ENCODE data around the gene PAXX.

The PAXX gene

DNA sequence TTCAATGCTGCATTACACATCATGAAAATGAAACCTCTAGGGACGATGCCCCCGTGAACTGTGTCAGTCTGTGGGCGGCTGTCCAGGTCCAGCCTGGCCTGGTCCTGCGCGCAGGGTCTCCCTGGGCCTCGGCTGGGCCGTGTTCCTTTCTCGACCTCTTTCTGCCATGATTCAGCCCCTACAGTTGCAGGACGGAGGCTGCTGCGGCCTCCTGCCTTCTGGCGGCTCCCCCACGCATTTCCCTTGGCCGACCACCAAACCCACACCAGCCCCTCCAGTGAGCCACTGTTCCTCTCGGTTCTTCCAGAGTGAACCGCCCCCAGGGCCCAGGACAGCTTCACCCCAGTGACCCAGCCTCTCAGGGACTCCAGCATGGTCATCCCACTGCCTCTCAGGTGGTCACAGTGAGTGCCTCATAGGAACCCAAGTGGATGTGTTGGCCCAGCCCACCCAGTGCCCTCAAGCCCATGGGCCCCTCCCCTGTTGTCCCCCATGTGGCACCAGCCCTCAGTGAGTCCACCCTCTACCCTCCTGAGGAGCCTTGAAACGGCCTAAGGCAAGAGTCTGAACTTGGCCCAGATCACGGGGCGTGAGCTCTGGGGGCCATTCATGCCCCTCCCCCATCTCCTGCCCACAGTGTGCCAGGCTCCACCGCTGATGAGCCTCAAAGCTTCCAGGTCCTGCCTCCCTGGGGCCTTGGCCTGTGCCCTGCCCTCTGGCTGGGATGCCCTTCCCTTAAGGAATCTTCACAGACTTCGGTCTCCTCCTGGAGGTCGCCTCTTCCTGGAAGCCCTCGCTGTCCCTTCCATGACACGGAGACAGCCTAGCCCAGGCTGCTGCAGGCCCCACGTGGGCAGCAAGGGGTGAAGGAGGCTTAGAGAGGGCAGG is 14.1 kb downstream of the PAXX start:
- no peak for DNase-seq

DNA sequence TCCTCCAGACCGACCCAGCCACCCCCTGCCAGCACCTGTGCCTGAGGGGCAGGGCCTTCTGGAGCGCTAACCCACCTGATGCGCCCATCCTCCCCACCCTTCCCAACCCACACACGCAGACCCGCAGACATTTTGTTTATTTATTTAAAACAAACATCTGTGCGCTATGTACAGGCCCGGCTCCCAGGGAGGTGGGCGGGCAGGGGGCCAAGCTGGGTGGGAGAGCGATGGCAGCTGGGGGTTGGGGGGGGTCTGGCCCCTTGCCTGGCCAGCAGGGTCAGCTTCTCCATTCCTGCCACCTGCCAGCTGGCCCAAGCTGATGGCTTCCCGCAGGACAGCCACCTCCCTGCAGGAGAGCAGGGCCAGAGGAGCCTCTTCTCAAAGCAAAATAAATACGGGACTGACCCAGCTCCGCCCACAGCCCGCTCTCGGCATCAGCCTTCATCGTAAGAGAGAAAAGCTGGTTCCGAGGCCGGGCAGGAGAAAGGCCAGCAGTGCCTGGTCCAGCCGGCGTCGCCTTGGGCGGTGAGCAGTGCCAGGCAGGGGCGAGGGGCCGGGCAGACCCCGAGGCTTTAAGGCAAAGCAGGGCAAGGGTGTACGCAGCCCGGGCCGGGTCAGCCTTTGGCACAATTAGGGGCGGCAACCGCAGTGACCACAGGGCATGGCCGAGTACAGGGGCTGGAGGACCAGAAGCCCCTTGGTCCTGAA is 15.0 kb downstream of the PAXX start:
- no peak for DNase-seq

- DNase-seq = no peak
Measured at GRCh38 chr9:137007816-137008270, 15.6 kb downstream of the PAXX start.

DNA sequence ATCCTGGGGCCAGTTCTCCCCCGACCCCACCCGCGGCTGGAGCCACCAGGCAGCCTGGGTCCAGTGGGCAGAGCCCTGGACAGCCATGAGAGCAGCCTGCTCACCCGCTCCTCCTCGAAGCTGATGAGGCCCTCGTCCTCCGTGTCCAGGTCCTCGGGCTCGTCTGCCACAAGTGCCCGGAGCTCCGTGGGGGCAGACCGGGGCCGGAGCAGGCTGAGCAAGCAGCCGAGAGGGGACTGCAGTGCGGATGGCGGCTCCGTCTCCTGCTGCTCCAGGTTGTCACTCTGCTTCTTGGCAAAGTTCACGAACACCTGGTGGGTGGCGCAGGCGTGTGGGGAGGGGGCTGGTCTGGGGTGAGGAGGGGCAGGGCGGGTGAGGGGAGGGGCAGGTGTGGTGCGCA is 16.1 kb downstream of the PAXX start:
- no peak for DNase-seq

- no peak for DNase-seq
Measured at GRCh38 chr9:137009217-137009616, 17.0 kb downstream of the PAXX start.

DNA sequence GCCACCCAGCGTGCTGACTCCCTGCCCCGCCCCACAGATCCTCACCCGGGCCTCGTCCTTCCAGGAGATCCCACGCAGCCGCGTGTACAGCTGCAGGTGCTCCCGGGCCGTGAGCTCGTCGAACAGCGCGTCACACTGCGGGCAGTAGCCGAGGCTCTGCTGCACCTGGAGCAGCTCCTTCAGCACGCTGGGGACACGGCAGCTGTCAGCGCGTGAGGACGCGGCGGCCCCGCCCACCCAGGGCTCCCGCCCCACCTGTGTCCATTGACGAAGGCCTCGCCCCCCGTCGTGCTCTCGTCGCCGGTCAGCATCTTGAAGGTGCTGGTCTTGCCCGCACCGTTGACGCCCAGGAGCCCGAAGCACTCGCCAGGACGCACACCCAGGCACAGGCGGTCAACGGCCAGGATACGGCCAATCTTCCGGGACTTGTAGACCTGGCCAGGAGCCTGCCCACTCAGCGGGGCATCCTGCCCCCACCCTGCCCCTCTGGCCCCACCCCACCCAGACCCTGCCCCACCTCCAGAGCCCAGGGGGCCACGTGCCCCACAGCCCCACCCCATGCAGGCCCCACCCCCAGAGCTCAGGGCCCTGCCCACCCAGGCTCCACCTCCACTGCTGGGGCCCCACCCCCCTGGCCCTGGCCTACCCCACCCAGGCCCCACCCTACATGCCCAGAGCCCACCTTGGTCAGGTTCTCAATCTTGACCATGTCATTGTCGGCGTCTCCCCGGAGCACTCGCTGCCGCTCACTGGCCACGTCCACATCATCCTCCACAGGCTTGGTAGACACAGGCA is 17.9 kb downstream of the PAXX start:
- no peak for DNase-seq

GRCh38 chr9:137011156-137011555 is 18.9 kb downstream of the PAXX start:
- DNase-seq = no peak

DNA sequence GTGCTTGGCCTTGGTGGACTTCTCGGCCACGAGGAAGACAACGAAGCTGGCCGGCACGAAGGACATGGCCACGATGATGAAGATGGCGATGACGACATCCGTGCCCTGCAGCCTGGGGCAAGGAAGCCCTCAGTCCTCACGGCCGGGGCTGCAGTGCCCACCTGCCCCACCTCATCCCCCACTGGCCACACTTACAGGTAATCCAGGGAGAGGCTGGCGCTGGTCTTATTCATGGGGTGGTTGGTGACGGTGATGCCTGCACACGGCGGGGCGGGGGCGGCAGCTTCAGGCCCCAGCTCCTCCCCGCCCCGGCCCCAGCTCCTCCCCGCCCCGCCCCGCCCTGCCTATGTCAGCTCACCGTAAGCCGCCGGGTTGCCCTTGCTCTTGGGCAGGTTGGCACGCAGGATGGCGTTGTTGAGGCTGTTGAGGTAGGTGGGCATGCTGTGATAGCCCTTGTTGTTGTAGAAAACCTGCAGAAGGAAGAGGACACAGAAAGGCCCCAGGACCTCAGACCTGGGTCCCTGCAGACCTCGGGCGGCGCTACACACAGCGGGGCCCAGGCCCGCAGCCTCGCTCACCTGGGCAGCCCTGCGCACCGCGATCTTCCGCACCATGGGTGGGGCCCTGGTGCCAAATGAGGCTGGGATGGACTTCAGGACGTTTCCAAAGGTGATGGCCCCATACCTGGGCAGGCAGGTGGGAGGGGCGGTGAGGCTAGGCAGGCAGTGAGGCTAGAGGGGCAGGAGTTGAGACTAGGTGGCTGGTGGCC is 19.9 kb downstream of the PAXX start:
- DNase-seq = no peak

DNA sequence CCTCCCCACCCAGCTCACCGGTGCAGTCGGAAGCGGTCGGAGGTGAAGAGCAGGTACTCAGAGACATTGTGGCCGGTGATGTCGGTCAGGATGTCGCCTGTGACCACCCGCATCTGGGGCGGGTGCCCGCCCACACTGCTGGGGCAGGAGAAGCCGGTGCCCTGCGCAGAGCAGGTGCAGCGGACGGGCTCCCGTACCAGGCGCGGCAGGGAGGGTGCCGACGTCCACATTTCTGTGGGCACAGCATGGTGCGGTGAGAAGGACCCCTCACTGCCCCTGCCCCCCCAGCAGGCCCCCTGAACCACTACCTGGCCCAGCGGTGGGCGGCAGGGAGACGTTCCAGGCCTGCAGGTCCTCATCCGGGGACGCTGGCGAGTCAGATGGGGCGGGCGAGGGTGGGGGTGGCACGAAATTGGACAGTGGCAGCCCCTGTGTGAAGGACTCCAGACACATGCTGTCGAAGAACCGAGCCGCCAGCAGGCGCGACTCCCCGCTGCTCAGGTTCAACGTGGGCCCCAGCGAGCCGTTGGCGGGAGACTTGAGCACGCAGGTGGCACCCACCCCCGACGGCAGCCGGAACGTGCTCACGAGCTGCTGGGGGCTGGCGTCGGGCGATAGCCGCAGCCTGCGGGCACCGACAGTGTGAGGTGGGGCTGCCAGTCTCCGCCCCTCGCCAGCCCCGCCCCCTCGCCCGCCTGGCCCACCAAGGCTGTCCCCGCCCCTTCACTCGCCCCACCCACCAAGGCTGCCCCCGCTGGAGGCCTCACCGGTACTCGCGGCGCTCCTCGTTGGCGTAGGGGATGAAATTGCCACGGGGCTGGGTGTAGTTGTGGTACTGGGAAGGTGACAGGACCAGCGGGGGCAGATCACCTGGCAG is 20.7 kb downstream of the PAXX start:
- DNase-seq = no peak

DNA sequence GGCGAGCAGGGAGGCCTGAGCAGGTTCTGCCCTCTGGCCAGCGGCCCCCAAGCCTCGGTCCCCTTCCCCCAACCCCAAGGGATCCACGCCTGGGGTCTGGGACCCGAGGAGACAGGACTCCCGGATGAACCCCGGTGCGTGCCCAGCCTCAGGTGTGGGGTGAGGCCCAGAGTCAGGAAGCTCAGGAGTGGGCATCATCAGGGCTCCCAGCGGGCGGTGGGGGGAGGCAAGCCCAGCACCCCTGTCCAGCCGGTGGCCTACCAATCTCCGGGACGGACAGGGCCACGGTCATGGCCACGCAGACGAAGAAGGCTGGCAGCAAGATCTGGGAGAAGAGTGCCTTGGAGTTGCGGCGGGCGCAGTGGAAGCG is 21.3 kb downstream of the PAXX start:
- DNase-seq = no peak

GRCh38 chr9:137014166-137014565 is 21.9 kb downstream of the PAXX start:
- no peak for DNase-seq

GRCh38 chr9:137014776-137015539 is 22.7 kb downstream of the PAXX start:
- no peak for DNase-seq

DNA sequence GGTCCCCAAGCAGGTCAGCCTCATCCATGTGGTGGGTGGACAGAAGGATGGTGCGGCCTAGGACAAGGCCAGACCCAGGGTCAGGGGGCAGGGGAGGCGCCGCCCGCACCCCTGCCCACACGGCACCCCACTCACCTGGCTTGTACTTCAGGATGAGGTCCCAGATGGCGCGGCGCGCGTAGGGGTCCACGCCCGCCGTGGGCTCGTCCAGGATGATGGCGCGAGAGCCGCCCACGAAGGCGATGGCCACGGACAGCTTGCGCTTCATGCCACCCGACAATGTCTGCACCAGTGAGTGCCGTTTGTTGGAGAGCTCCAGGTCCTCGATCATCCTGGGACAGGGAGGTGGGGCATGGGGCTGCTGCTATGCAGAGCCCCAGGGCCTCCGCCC is 23.3 kb downstream of the PAXX start:
- no peak for DNase-seq

- no peak for DNase-seq
Measured at GRCh38 chr9:137015976-137016375, 23.8 kb downstream of the PAXX start.

- no peak for DNase-seq
Measured at GRCh38 chr9:137016436-137016835, 24.2 kb downstream of the PAXX start.

DNA sequence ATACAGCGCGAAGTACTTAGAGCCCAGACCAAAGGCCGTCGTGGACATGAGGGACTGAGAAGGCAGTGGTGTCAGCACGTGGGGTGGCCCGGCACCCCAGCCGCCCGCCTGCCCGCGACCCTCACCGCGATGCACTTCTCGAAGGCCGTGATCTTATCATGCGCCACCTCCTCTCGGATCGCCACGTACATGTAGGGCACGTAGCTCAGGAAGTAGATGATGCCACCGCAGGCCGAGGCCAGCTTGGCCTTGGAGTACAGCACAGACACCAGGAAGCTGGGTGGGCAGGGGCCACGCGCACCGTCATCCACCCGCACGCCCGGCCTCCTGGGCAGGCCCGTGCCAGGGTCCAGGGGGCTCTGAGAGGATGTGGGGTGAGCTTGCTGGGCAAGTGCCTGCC is 24.8 kb downstream of the PAXX start:
- DNase-seq = no peak

DNA sequence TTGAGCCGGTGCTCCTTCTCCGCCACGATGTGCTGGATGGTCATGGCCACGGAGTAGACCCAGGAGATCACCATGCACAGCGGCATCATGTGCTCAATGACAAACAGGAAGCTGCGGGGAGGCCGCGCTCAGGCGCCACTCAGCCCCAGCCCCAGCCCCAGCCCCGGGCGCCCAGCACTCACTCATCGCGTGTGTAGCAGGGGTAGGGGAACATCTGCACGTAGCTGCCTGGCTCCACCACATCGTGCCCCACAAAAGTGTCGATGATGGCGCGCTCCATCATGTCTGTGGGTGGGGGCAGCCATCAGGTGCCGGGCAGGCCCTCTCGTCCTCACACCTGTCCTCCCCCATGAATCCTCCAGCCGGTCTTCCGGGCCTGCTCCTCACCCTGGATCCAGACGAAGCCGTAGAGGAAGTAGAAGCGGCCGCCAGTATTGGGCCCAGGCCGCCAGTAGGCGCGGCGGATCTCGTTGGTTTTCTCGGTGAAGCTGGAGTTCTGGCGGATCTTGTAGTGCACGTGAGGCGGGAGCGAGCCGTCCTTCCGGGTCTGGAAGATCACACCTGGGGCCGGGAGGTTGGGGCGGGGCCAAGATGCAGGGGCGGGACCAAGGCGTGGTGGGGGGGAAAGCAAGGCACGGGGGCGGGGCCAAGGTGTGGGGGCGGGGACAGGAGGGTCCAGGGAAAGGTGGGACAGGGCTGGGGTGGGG is 25.7 kb downstream of the PAXX start:
- no peak for DNase-seq

DNA sequence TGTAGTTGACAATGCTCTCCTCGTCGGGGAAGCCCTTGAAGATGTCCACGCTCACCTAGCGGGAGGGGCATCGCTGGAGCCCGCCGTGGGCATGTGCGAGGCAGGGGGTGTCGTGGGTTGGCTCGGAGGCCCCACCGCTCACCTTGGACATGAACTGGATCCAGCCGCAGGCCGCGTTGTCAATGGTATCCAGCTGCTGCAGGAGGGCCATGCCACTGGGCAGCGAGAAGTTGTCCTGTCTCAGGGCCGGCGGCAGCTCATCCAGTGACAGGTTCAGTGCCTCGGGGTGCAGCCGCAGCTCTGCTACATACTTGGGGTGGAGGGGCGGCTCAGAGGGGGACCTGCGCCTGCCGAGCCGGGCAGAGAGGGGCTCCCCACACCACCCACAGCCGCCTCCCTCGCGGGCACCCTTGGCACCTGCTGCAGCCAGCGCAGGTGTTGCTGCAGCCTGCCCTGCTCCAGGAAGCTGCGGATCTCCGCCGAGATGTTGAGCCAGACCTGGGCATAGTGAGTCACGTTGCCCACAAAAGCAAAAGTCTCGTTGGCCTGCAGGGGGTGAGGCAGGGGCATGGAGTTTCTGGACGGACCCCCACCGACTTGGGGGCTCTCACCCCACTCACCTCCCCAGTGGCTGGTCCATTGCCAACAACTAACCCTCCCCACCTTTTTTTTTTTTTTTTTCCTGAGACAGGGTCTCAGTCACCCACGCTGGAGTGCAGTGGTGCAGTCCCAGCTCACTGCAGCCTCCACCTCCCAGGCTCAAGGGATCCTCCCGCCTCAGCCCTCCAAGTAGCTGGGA is 26.7 kb downstream of the PAXX start:
- DNase-seq = no peak

Measured in NCI-H1694 treated with DMSO at 0.1 percent for 48 hours (cell line).